MM.1S (cell line): ENCODE measurements around the gene ADAD1.

ENCODE experiments used
- DNase-seq: peaks from one replicate; pipeline ENCODE4 v3.0.0-alpha.2; 2015
- H2AFZ ChIP-seq: fragments of 300-600 bp; sonication (generic); 2 replicates; pipeline ENCODE4 v1.6.0; 2016; ENCODE audit warnings: antibody characterized with exemption, low read length
- H3F3A ChIP-seq: fragments of 300-600 bp; sonication (generic); 2 replicates; pipeline ENCODE4 v1.6.1; 2016; ENCODE audit warnings: mild to moderate bottlenecking, antibody characterized with exemption, low read length, moderate library complexity, mixed read lengths; ENCODE audit not compliant: insufficient read depth
- H3K27ac ChIP-seq: fragments of 300-600 bp; sonication (generic); 2 replicates; pipeline ENCODE4 v1.5.1; 2016; ENCODE audit warnings: mild to moderate bottlenecking, low read length
- H3K27me3 ChIP-seq: fragments of 300-600 bp; sonication (generic); replicated peaks from 2 replicates; pipeline ENCODE4 v1.6.0; 2016; ENCODE audit warnings: low read length; ENCODE audit not compliant: insufficient read depth
- H3K36me3 ChIP-seq: fragments of 300-600 bp; sonication (generic); replicated peaks from 2 replicates; pipeline ENCODE4 v1.6.1; 2016; ENCODE audit warnings: mild to moderate bottlenecking, low read length, mixed read lengths; ENCODE audit not compliant: insufficient read depth
- H3K4me1 ChIP-seq: fragments of 300-600 bp; sonication (generic); 2 replicates; pipeline ENCODE4 v1.6.1; 2016; ENCODE audit warnings: low read length, mixed read lengths
- H3K4me2 ChIP-seq: fragments of 300-600 bp; sonication (generic); 2 replicates; pipeline ENCODE4 v1.6.0; 2016; ENCODE audit warnings: low read depth, low read length
- H3K4me3 ChIP-seq: fragments of 300-600 bp; sonication (generic); 2 replicates; pipeline ENCODE4 v1.5.1; 2016; ENCODE audit warnings: low read length, mixed read lengths
- H3K79me2 ChIP-seq: fragments of 300-600 bp; sonication (generic); 2 replicates; pipeline ENCODE4 v1.6.1; 2016; ENCODE audit warnings: mixed run types, low read length, mixed read lengths
- H3K9ac ChIP-seq: fragments of 300-600 bp; sonication (generic); 2 replicates; pipeline ENCODE4 v1.6.1; 2016; ENCODE audit warnings: low read length, mixed read lengths
- H3K9me2 ChIP-seq: fragments of 300-600 bp; sonication (generic); replicated peaks from 2 replicates; pipeline ENCODE4 v1.6.1; 2016; ENCODE audit warnings: mild to moderate bottlenecking, low read length, mixed read lengths; ENCODE audit not compliant: insufficient read depth
- H3K9me3 ChIP-seq: fragments of 300-600 bp; sonication (generic); replicated peaks from 2 replicates; pipeline ENCODE4 v1.6.1; 2016; ENCODE audit warnings: mild to moderate bottlenecking, low read length, mixed read lengths; ENCODE audit not compliant: insufficient read depth
- H4K20me1 ChIP-seq: fragments of 300-600 bp; sonication (generic); 2 replicates; pipeline ENCODE4 v1.6.1; 2016; ENCODE audit warnings: mild to moderate bottlenecking, low read length, moderate library complexity, mixed read lengths; ENCODE audit not compliant: insufficient read depth
- CTCF ChIP-seq: fragments of 300-600 bp; sonication (generic); IDR thresholded peaks from 2 replicates; pipeline ENCODE4 v1.5.1; 2016; ENCODE audit warnings: antibody characterized with exemption, low read length, mixed read lengths
- EZH2 ChIP-seq: fragments of 300-600 bp; sonication (generic); optimal IDR thresholded peaks from 2 replicates; pipeline ENCODE3; 2017; ENCODE audit warnings: low read depth, mild to moderate bottlenecking, antibody characterized with exemption, low read length, mixed read lengths
- EZH2phosphoT487 ChIP-seq: fragments of 300-600 bp; sonication (generic); IDR thresholded peaks from 2 replicates; pipeline ENCODE4 v1.6.1; 2018; ENCODE audit warnings: antibody characterized with exemption, low read length

The ADAD1 gene

DNA sequence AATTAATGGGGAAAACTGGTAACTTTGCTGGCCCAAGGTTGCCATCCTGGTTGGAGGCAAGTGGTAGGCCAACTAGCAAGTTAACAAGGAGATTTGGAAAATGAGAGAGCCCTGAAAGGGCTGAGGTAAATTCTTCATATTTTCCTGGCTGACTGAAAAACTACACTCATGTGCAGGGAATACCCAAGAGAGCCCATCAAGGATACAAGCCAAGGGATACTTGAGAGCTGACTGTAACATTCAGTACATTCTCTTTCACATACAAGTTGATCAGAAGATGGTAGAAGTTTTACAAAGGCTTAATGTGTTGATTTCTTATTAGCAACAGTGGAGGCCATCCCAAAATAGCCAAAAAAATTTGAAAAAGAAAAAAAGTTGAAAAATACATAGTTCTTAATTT is 44.4 kb downstream of the ADAD1 start:
- DNase-seq = no peak
- Histone ChIP-seq H3K9me3 (no peaks in the 10 kb centered on the region), H3K4me3 (no peak overlapping the region), H3K36me3 (no peaks in the 10 kb centered on the region; the same call in 1 of the 2 replicates), H3K27ac (no peak overlapping the region), H3K27me3 (no peaks in the 10 kb centered on the region), H3K4me2 (no peak overlapping the region), H3F3A (no peaks in the 10 kb centered on the region), H3K9ac (no peak overlapping the region), H3K4me1 (no peaks in the 10 kb centered on the region), H2AFZ (no peak overlapping the region), H4K20me1 (no peaks in the 10 kb centered on the region), H3K79me2 (no peaks in the 10 kb centered on the region), H3K9me2 (no peaks in the 10 kb centered on the region)
- TF ChIP-seq CTCF (no peak), EZH2phosphoT487 (no peak), EZH2 (no peak)

DNA sequence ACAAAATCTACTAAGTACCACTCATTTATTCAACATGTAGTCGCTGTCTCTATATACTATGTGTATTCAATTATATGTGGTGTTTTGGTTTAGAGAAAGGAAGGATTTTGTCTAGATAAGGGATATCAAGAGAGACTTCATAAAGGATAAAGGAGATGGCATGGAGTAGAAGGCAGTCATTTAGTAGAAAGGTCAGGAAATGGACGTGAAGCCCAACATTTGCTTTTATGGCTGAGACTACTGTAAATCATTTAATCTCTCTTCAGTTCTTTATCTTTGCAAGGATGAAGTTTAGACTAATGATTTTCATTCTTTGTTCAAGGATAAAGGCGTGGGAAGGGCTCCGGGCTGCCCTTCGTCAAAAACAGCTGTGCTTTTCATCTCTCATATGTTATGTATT is 52.5 kb downstream of the ADAD1 start:
- Histone ChIP-seq H2AFZ (no peak overlapping the region), H3K9me2 (no peaks in the 10 kb centered on the region), H3F3A (no peaks in the 10 kb centered on the region), H3K9me3 (no peaks in the 10 kb centered on the region), H3K27ac (no peak overlapping the region), H3K4me1 (no peaks in the 10 kb centered on the region), H3K36me3 (no peaks in the 10 kb centered on the region), H3K4me2 (no peak overlapping the region), H3K4me3 (no peak overlapping the region), H4K20me1 (no peaks in the 10 kb centered on the region), H3K9ac (no peak overlapping the region), H3K27me3 (no peaks in the 10 kb centered on the region), H3K79me2 (no peaks in the 10 kb centered on the region)
- TF ChIP-seq CTCF (no peak), EZH2 (no peak), EZH2phosphoT487 (no peak)
- DNase-seq = no peak

DNA sequence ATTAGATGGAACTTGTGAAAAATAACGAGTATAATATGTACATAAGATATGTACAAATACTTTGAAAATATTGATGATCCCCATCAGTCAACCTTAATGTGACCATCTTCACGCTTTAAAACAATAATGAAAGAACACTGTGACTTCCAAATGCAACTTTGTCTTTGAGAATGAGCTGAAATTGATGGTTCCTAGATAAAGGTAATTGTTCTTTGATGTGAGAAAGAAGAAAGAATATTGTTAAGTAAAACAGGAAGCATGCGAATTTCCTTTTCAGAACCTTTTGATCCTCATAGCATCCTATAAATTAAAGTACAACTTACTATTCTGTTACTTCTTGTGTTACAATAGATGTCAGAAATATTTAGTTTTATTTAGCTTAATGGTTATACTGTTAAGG is 55.5 kb downstream of the ADAD1 start:
- H4K20me1 ChIP-seq = no peaks in the 10 kb centered on the region
- H3K4me2 ChIP-seq = no peak overlapping the region
- H3K9me2 ChIP-seq = no peaks in the 10 kb centered on the region
- H3K36me3 ChIP-seq = no peaks in the 10 kb centered on the region
- H3K4me1 ChIP-seq = no peaks in the 10 kb centered on the region
- no peaks in the 10 kb centered on the region for H3F3A ChIP-seq
- no peaks in the 10 kb centered on the region for H3K9me3 ChIP-seq
- no peaks in the 10 kb centered on the region for H3K79me2 ChIP-seq
- no peaks in the 10 kb centered on the region for H3K27me3 ChIP-seq
- H3K4me3 ChIP-seq = no peak overlapping the region
- no peak overlapping the region for H3K27ac ChIP-seq
- no peak for DNase-seq
- TF ChIP-seq CTCF (no peak), EZH2 (no peak)
- H3K9ac ChIP-seq = no peak overlapping the region
- H2AFZ ChIP-seq = no peak overlapping the region
